ENCODE measurements around the gene ARFIP1. TPM values are rescaled to one million over a fixed set of nuclear protein-coding genes. Genes with fewer than 3 reads are reported as not detected.
"Not testable (repeated sequence)": the region's sequence is repeated elsewhere in the genome, so short reads cannot be mapped to it uniquely, and the experiment has no call there.

Gene ARFIP1
- total RNA-seq, 4 donors from 2014 or later = 34.3 to 45.1 (median 42.1) TPM

DNA sequence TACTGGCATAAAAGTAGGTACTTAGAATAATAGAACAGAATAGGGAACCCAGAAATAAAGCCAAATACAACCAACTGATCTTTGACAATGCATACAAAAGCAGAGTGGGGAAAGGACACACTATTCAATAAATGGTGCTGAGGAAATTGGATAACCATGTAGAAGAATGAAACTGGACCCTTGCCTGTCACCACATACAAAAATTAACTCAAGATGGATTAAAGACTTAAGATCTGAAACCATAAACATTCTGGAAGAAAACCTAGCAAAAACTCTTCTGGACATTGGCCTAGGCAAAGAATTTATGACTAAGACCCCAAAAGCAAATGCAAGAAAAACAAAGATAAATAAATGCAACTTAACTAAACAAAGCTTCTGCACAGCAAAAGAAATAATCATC lies 45.6 kb downstream of the ARFIP1 start:
- DNase-seq = no peak
- Histone ChIP-seq H3K4me1 (peaks cover 0 to 5% of the 10 kb centered on the region in 2 donors), H3K4me3 (replicated peaks in 1 of 3) (no peak overlapping the region), H3K27ac (no peak overlapping the region), H3K27me3 (no peaks in the 10 kb centered on the region), H3K9me3 (no peaks in the 10 kb centered on the region), H3K36me3 (no peaks in the 10 kb centered on the region)
- TF ChIP-seq, protein P1, sequence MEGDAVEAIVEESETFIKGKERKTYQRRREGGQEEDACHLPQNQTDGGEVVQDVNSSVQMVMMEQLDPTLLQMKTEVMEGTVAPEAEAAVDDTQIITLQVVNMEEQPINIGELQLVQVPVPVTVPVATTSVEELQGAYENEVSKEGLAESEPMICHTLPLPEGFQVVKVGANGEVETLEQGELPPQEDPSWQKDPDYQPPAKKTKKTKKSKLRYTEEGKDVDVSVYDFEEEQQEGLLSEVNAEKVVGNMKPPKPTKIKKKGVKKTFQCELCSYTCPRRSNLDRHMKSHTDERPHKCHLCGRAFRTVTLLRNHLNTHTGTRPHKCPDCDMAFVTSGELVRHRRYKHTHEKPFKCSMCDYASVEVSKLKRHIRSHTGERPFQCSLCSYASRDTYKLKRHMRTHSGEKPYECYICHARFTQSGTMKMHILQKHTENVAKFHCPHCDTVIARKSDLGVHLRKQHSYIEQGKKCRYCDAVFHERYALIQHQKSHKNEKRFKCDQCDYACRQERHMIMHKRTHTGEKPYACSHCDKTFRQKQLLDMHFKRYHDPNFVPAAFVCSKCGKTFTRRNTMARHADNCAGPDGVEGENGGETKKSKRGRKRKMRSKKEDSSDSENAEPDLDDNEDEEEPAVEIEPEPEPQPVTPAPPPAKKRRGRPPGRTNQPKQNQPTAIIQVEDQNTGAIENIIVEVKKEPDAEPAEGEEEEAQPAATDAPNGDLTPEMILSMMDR (IDR thresholded peaks at IDR 0.05) = no peak
- TF ChIP-seq POLR2A (IDR thresholded peaks at IDR 0.05) = no peak
- intact Hi-C loops (cut with DNase I) = no loop called here

DNA sequence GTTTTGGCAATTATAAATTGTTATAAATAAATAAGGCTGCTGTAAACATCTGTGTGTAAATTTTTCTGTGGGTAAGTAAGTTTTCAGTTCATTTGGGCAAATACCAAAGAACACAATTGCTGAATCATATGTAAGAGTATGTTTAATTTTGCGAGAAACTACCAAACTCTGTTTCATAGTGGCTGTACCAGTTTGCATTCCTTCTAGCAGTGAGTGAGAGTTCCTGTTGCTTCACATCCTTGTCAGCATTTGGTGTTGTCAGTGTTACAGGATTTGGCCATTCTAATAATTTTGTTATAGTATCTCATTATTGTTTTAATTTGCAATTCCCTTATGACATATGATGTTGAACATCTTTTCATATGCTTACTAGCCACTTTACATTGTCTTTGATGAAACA lies 48.4 kb downstream of the ARFIP1 start:
- Histone ChIP-seq H3K4me1 (no peaks in the 10 kb centered on the region), H3K36me3 (no peaks in the 10 kb centered on the region), H3K27ac (no peak overlapping the region), H3K27me3 (no peaks in the 10 kb centered on the region), H3K4me3 (replicated peaks in 1 of 3) (no peak overlapping the region), H3K9me3 (no peaks in the 10 kb centered on the region)
- TF ChIP-seq POLR2A (IDR thresholded peaks at IDR 0.05) = no peak
- TF ChIP-seq, protein P1 (IDR thresholded peaks at IDR 0.05) = no peak
- intact Hi-C loops (cut with DNase I) = no loop called here
- 100% methylated on average over 1 of the region's 1 CpG for WGBS, 2 donors
- no peak for DNase-seq

DNA sequence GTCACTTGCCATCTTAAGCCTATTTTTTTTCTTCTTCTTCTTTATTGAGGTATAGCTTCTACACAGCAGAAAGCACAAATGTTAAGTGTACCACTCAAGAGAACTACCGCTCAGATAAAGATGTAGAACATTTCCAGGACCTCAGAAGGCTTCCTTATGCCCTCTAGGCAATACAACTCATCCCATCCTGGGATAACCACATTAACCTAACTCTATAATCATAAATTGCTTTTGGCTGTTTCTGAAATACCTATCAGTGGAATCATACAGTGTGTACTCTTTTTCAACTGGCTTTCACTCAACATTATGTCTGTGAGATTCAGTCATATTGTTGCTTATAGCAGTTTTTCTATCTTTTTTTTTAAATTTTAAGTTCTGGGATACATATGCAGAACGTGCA lies 51.7 kb downstream of the ARFIP1 start:
- Histone ChIP-seq H3K27ac (no peak overlapping the region), H3K27me3 (no peaks in the 10 kb centered on the region), H3K9me3 (no peaks in the 10 kb centered on the region), H3K36me3 (no peaks in the 10 kb centered on the region), H3K4me1 (no peaks in the 10 kb centered on the region), H3K4me3 (replicated peaks in 1 of 3) (no peak overlapping the region)
- 96 to 98% methylated on average over 2 of the region's 2 CpGs for WGBS, 2 donors
- TF ChIP-seq POLR2A (IDR thresholded peaks at IDR 0.05) = no peak
- TF ChIP-seq, protein P1 (IDR thresholded peaks at IDR 0.05) = no peak
- intact Hi-C loops (cut with DNase I) = no loop called here
- DNase-seq = no peak

DNA sequence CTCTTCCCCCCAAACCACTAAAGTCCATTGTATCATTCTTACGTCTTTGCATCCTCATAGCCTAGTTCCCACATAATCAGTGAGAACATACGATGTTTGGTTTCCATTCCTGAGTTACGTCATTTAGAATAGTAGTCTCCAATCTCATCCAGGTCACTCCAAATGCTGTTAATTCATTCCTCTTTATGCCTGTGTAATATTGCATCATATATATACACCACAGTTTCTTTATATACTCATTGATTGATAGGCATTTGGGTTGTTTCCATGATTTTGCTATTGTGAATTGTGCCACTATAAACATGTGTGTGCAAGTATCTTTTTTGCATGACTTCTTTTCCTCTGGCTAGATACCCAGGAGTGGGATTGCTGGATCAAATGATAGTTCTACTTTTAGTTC lies 57.2 kb downstream of the ARFIP1 start:
- intact Hi-C loops (cut with DNase I) = no loop called here
- Histone ChIP-seq H3K27ac (no peak overlapping the region), H3K9me3 (no peaks in the 10 kb centered on the region), H3K4me1 (no peaks in the 10 kb centered on the region), H3K27me3 (no peaks in the 10 kb centered on the region), H3K36me3 (no peaks in the 10 kb centered on the region), H3K4me3 (replicated peaks in 1 of 3) (no peak overlapping the region)
- no peak for DNase-seq
- TF ChIP-seq, protein P1 (IDR thresholded peaks at IDR 0.05) = no peak
- no peak for TF ChIP-seq POLR2A (IDR thresholded peaks at IDR 0.05)
- 97% methylated on average over 3 of the region's 3 CpGs for WGBS, 2 donors

DNA sequence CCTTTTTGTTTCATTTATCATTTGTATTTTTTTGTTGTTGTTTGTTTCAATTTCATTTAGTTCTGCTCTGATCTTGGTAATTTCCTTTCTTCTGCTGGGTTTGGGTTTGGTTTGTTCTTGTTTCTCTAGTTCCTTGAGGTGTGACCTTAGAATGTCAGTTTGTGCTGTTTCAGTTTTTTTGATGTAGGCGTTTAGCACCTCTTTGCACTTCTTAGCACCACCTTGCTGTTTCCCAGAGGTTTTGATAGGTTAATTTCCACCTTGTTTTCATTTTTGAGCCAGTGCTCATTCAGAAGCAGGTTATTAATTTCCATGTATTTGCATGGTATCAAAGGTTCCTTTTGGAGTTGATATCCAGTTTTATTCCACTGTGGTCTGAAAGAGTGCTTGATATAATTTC lies 60.0 kb downstream of the ARFIP1 start:
- H3K9me3 ChIP-seq; H3K36me3 ChIP-seq; H3K4me1 ChIP-seq; DNase-seq; H3K4me3 ChIP-seq (replicated peaks in 1 of 3); H3K27ac ChIP-seq; H3K27me3 ChIP-seq: not testable (repeated sequence)
- 84% methylated on average over 1 of the region's 1 CpG for WGBS, 2 donors
- intact Hi-C loops (cut with DNase I) = loop anchor here (5.0 kb wide), 1 partner anchor 243 kb away; no protein-coding TSS in a partner anchor
